ENCODE data around the gene PATZ1. TPM values are rescaled to one million over a fixed set of nuclear protein-coding genes. Genes with fewer than 3 reads are reported as not detected.

The PATZ1 gene
- total RNA-seq, 2 experiments from 2014 or later = 28.4 to 29.0 TPM

GRCh38 chr22:31278626-31279326, 67.4 kb downstream of the PATZ1 start:
- ATAC-seq (peak; percentile 78), DNase-seq (peak; percentile 17)
- Mint-ChIP-seq H3K4me3 (no peak overlapping the region), H3K27ac (peak overlapping the region; percentile 90), H3K9me3 (no peaks in the 10 kb centered on the region), H3K4me1 (ENCODE audit: low read depth) (peaks cover 85% of the 10 kb centered on the region), H3K36me3 (ENCODE audit: low read depth) (peaks cover 67% of the 10 kb centered on the region), H3K27me3 (no peaks in the 10 kb centered on the region)
- ChIA-PET CTCF (interaction anchor here (1.6 to 2.1 kb wide), 3 partner anchors 35 to 68 kb away, joined by 7 to 9 read pairs (median 8); partner anchors contain the start of gene LIMK2), POLR2A (interaction anchor here (1.5 to 7.3 kb wide), 4 partner anchors 8 to 66 kb away, joined by 5 to 61 read pairs (median 8); partner anchors contain the start of genes LIMK2 and PIK3IP1)
- intact Hi-C loops (cut with micrococcal nuclease) = no loop called here
- TF ChIP-seq CTCF (IDR thresholded peaks at IDR 0.05) = no peak

- no peak for TF ChIP-seq CTCF (IDR thresholded peaks at IDR 0.05)
- Mint-ChIP-seq H3K27me3 (no peaks in the 10 kb centered on the region), H3K4me1 (ENCODE audit: low read depth) (peaks cover 82% of the 10 kb centered on the region), H3K9me3 (no peaks in the 10 kb centered on the region), H3K4me3 (no peak overlapping the region), H3K27ac (peak overlapping the region; percentile 90), H3K36me3 (ENCODE audit: low read depth) (peaks cover 67% of the 10 kb centered on the region)
- no peak for ATAC-seq
- no peak for DNase-seq
- intact Hi-C loops (cut with micrococcal nuclease) = no loop called here
- ChIA-PET POLR2A (interaction anchor here (1.5 to 7.3 kb wide), 4 partner anchors 8 to 66 kb away, joined by 5 to 61 read pairs (median 8); partner anchors contain the start of genes LIMK2 and PIK3IP1), CTCF (interaction anchor here (0.6 to 2.1 kb wide), 4 partner anchors 35 to 194 kb away, joined by 3 to 9 read pairs (median 8); partner anchors contain the start of genes LIMK2 and SELENOM)
Measured at GRCh38 chr22:31278151-31278621, 68.0 kb downstream of the PATZ1 start.

GRCh38 chr22:31277741-31278140, 68.4 kb downstream of the PATZ1 start:
- no peaks in the 10 kb centered on the region for H3K9me3 Mint-ChIP-seq
- ChIA-PET CTCF (interaction anchor here (0.6 to 1.8 kb wide), 3 partner anchors 65 to 193 kb away, joined by 3 to 9 read pairs (median 7); partner anchors contain the start of genes LIMK2 and SELENOM), POLR2A (interaction anchor here (1.5 to 7.3 kb wide), 4 partner anchors 9 to 65 kb away, joined by 5 to 61 read pairs (median 8); partner anchors contain the start of genes LIMK2 and PIK3IP1)
- no peak for ATAC-seq
- H3K27ac Mint-ChIP-seq = peak overlapping the region; percentile 90
- peaks cover 82% of the 10 kb centered on the region for H3K4me1 Mint-ChIP-seq (ENCODE audit: low read depth)
- no peak for DNase-seq
- H3K36me3 Mint-ChIP-seq (ENCODE audit: low read depth) = peaks cover 63% of the 10 kb centered on the region
- intact Hi-C loops (cut with micrococcal nuclease) = no loop called here
- TF ChIP-seq CTCF (IDR thresholded peaks at IDR 0.05) = no peak
- no peak overlapping the region for H3K4me3 Mint-ChIP-seq
- H3K27me3 Mint-ChIP-seq = no peaks in the 10 kb centered on the region

GRCh38 chr22:31276426-31277167, 69.5 kb downstream of the PATZ1 start:
- no peak for ATAC-seq
- H3K27me3 Mint-ChIP-seq = no peaks in the 10 kb centered on the region
- ChIA-PET POLR2A (interaction anchor here (1.9 to 7.3 kb wide), 2 partner anchors 10 to 15 kb away, joined by 8 to 61 read pairs; partner anchors contain the start of gene PIK3IP1), CTCF (interaction anchor here (0.7 to 1.8 kb wide), 3 partner anchors 16 to 169 kb away, joined by 3 to 9 read pairs (median 7); partner anchors contain the start of genes LIMK2, PIK3IP1 and SELENOM)
- peaks cover 77% of the 10 kb centered on the region for H3K4me1 Mint-ChIP-seq (ENCODE audit: low read depth)
- DNase-seq = no peak
- H3K36me3 Mint-ChIP-seq (ENCODE audit: low read depth) = peaks cover 56% of the 10 kb centered on the region
- H3K4me3 Mint-ChIP-seq = no peak overlapping the region
- TF ChIP-seq CTCF (IDR thresholded peaks at IDR 0.05) = no peak
- peak overlapping the region; percentile 36 for H3K27ac Mint-ChIP-seq
- intact Hi-C loops (cut with micrococcal nuclease) = no loop called here
- no peaks in the 10 kb centered on the region for H3K9me3 Mint-ChIP-seq

Other genes with a start within 250 kb of the PATZ1 start
- gene SELENOM, start 238.8 kb downstream of the PATZ1 start, total RNA-seq = 1 to 10 TPM; 3.6 to 5.8 TPM
- gene INPP5J, start 223.4 kb downstream of the PATZ1 start, total RNA-seq = under 1 TPM; 0.09 to 0.29 TPM
- gene PLA2G3, start 205.8 kb downstream of the PATZ1 start, total RNA-seq = not detected
- gene RNF185, start 186.2 kb downstream of the PATZ1 start, total RNA-seq = 10 to 100 TPM; 14.3 to 14.6 TPM
- 10 to 100 TPM; 23.2 to 25.5 TPM for gene LIMK2, start 134.0 kb downstream of the PATZ1 start, total RNA-seq
- gene PIK3IP1, start 53.9 kb downstream of the PATZ1 start, total RNA-seq = 10 to 100 TPM; 18.2 to 19.6 TPM
- gene DRG1, start 53.3 kb upstream of the PATZ1 start, total RNA-seq = 100 to 1,000 TPM; 118 to 130 TPM
- gene EIF4ENIF1, start 143.5 kb upstream of the PATZ1 start, total RNA-seq = 10 to 100 TPM; 50.3 to 50.5 TPM
- 100 to 1,000 TPM; 273 to 274 TPM for gene SFI1, start 150.2 kb upstream of the PATZ1 start, total RNA-seq